ENCODE data around the gene NRG2.

GRCh38 chr5:139960723-139961383 lies 82.2 kb downstream of the NRG2 start:
- TF ChIP-seq, protein P1, sequence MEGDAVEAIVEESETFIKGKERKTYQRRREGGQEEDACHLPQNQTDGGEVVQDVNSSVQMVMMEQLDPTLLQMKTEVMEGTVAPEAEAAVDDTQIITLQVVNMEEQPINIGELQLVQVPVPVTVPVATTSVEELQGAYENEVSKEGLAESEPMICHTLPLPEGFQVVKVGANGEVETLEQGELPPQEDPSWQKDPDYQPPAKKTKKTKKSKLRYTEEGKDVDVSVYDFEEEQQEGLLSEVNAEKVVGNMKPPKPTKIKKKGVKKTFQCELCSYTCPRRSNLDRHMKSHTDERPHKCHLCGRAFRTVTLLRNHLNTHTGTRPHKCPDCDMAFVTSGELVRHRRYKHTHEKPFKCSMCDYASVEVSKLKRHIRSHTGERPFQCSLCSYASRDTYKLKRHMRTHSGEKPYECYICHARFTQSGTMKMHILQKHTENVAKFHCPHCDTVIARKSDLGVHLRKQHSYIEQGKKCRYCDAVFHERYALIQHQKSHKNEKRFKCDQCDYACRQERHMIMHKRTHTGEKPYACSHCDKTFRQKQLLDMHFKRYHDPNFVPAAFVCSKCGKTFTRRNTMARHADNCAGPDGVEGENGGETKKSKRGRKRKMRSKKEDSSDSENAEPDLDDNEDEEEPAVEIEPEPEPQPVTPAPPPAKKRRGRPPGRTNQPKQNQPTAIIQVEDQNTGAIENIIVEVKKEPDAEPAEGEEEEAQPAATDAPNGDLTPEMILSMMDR (conservative IDR thresholded peaks at IDR 0.05; ENCODE audit: low read depth, low read length), result no peak
- no peak for TF ChIP-seq EZH2 (IDR thresholded peaks at IDR 0.05; ENCODE audit: borderline replicate concordance, low read depth, low read length, poor library complexity, severe bottlenecking)
